ENCODE data around the gene PRKACB. TPM values are rescaled to one million over a fixed set of nuclear protein-coding genes. Genes with fewer than 3 reads are reported as not detected.

PRKACB gene
- total and polyA plus RNA-seq, 2 of the 8 experiments (the other 6 are each of a cell fraction or from before 2014, with no cell fraction given): 7.8 to 31.0 TPM

GRCh38 chr1:84096176-84096575 lies 47.9 kb upstream of the PRKACB start:
- no peaks in the 10 kb centered on the region for H3K23me2 ChIP-seq (ENCODE audit: low read depth, low read length)
- H4K20me1 ChIP-seq (replicated peaks in 1 of 2; ENCODE audit: control insufficient read depth in 1 of 2, insufficient read depth in 2 of 2, low read length in 2 of 2): no peaks in the 10 kb centered on the region
- H3K9ac ChIP-seq (replicated peaks in 1 of 4; ENCODE audit: extremely low read depth in 1 of 4, low read depth in 3 of 4, low read length in 3 of 4): no peak overlapping the region
- no peaks in the 10 kb centered on the region; the same call in 1 of the 2 replicates for H3K79me1 ChIP-seq (ENCODE audit: low read depth, low read length)
- H3K27me3 ChIP-seq (replicated peaks in 1 of 4; ENCODE audit: control insufficient read depth in 3 of 4, extremely low read depth in 1 of 4, insufficient read depth in 3 of 4, low read length in 3 of 4): no peaks in the 10 kb centered on the region
- H3K4ac ChIP-seq (replicated peaks; ENCODE audit: insufficient read length, low read depth, low read length): no peak overlapping the region
- POLR2A ChIA-PET (ENCODE audit: partially characterized antibody): no interaction called here
- no peak overlapping the region for H2BK12ac ChIP-seq (ENCODE audit: low read depth, low read length)
- H2BK120ac ChIP-seq (replicated peaks; ENCODE audit: low read depth, low read length): no peak overlapping the region
- no peak overlapping the region for H2AFZ ChIP-seq (ENCODE audit: low read length)
- no peak overlapping the region for H2BK5ac ChIP-seq (ENCODE audit: low read depth, low read length)
- no peak overlapping the region for H3K4me2 ChIP-seq (ENCODE audit: insufficient read depth in 1 of 2, low read depth in 2 of 2, low read length in 2 of 2)
- H3K4me1 ChIP-seq (replicated peaks in 1 of 4; ENCODE audit: control insufficient read depth in 3 of 4, insufficient read depth in 4 of 4, low read length in 3 of 4): no peaks in the 10 kb centered on the region
- no peak overlapping the region for H2AK5ac ChIP-seq (ENCODE audit: low read depth, low read length)
- H2BK20ac ChIP-seq (ENCODE audit: low read length): no peak overlapping the region
- no peak overlapping the region for H3K14ac ChIP-seq (ENCODE audit: insufficient read length)
- FAIRE-seq (no peak), DNase-seq (ENCODE audit: low read depth in 1 of 2, low spot score in 2 of 2) (no peak)
- no peak overlapping the region for H4K5ac ChIP-seq (ENCODE audit: insufficient read length, low read depth, low read length)
- H4K8ac ChIP-seq (ENCODE audit: extremely low read depth, insufficient read depth, low read length): no peak overlapping the region
- peaks cover 0 to 44% of the 10 kb centered on the region in 2 experiments; a peak in 2 of 4 replicates for H3K79me2 ChIP-seq (ENCODE audit: control insufficient read depth in 1 of 2, insufficient read depth in 2 of 2, low read length in 2 of 2)
- no peak overlapping the region for H3K56ac ChIP-seq (replicated peaks; ENCODE audit: insufficient read length, low read depth, low read length)
- no peak overlapping the region for H3K18ac ChIP-seq (ENCODE audit: extremely low read depth, low read length)
- no peak overlapping the region for H4K91ac ChIP-seq (replicated peaks; ENCODE audit: insufficient read length, low read length)
- no peak overlapping the region for H2BK15ac ChIP-seq (ENCODE audit: low read length)
- CTCF ChIA-PET (ENCODE audit: partially characterized antibody): no interaction called here
- H3K9me3 ChIP-seq (ENCODE audit: insufficient read depth in 2 of 2, low read depth in 1 of 2, low read length in 1 of 2): no peaks in the 10 kb centered on the region; a peak in 1 of 4 replicates
- H3K4me3 ChIP-seq (ENCODE audit: extremely low read depth in 1 of 4, insufficient read depth in 2 of 4, low read depth in 3 of 4, low read length in 4 of 4): no peak overlapping the region
- no peak overlapping the region for H3K27ac ChIP-seq (ENCODE audit: low read depth, low read length)
- no peak overlapping the region for H3K23ac ChIP-seq (ENCODE audit: insufficient read length)
- no peaks in the 10 kb centered on the region for H3K36me3 ChIP-seq (ENCODE audit: control insufficient read depth in 2 of 4, insufficient read depth in 4 of 4, low read length in 3 of 4)
- TF ChIP-seq PHF8 (conservative IDR thresholded peaks at IDR 0.05; ENCODE audit: low read depth, low read length): no peak
- TF ChIP-seq E2F6 (IDR thresholded peaks at IDR 0.05): no peak
- no peak for TF ChIP-seq CBX5 (IDR thresholded peaks at IDR 0.05; ENCODE audit: low read depth, low read length)
- TF ChIP-seq FOSL1 (IDR thresholded peaks at IDR 0.05; ENCODE audit: insufficient read depth, low read depth, low read length): no peak
- TF ChIP-seq CEBPB (IDR thresholded peaks at IDR 0.05; ENCODE audit: low read depth, low read length): no peak
- TF ChIP-seq SRF (IDR thresholded peaks at IDR 0.05; ENCODE audit: low read depth, low read length): no peak
- TF ChIP-seq CTBP2 (IDR thresholded peaks at IDR 0.05; ENCODE audit: borderline replicate concordance, insufficient read depth, insufficient read length, low read length): no peak
- no peak for TF ChIP-seq SIX5 (IDR thresholded peaks at IDR 0.05; ENCODE audit: low read depth, low read length)
- no peak for TF ChIP-seq ASH2L (IDR thresholded peaks at IDR 0.05; ENCODE audit: low read length)
- no peak for TF ChIP-seq CHD2 (IDR thresholded peaks at IDR 0.05; ENCODE audit: low read length)
- TF ChIP-seq ATF3 (IDR thresholded peaks at IDR 0.05; ENCODE audit: insufficient read depth, low read depth, low read length): no peak
- no peak for TF ChIP-seq CHD1 (IDR thresholded peaks at IDR 0.05; ENCODE audit: low read depth, low read length)
- TF ChIP-seq YY1 (IDR thresholded peaks at IDR 0.05; ENCODE audit: low read depth, low read length): no peak
- TF ChIP-seq HDAC2 (IDR thresholded peaks at IDR 0.05; ENCODE audit: borderline replicate concordance in 1 of 2, low read depth in 2 of 2, low read length in 2 of 2): no peak
- no peak for TF ChIP-seq MAFK (IDR thresholded peaks at IDR 0.05; ENCODE audit: low read depth, low read length)

All from H1 (cell line).